ENCODE measurements around the gene OGA. TPM values are rescaled to one million over a fixed set of nuclear protein-coding genes. Genes with fewer than 3 reads are reported as not detected.

OGA gene
- total and polyA plus RNA-seq, 2 of the 8 experiments (the other 6 are each of a cell fraction or from before 2014, with no cell fraction given), result 31.2 to 107 TPM

GRCh38 chr10:101848408-101848807, 30.2 kb upstream of the OGA start (continued):
- TF ChIP-seq SRF (IDR thresholded peaks at IDR 0.05; ENCODE audit: low read depth, low read length) (no peak), BCL11A (IDR thresholded peaks at IDR 0.05; ENCODE audit: low read depth in 2 of 2, low read length in 2 of 2) (no peak), PHF8 (conservative IDR thresholded peaks at IDR 0.05; ENCODE audit: low read depth, low read length) (no peak), SUZ12 (IDR thresholded peaks at IDR 0.05; ENCODE audit: low read length) (no peak), RFX5 (IDR thresholded peaks at IDR 0.05; ENCODE audit: borderline replicate concordance, low read depth, low read length) (no peak), RAD21 (IDR thresholded peaks at IDR 0.05 in 1 of 2, conservative IDR thresholded peaks at IDR 0.05 in 1 of 2; ENCODE audit: low read depth in 2 of 2, low read length in 2 of 2) (no peak), KDM1A (IDR thresholded peaks at IDR 0.05; ENCODE audit: borderline replicate concordance, low read length) (no peak), ZNF274 (IDR thresholded peaks at IDR 0.05; ENCODE audit: borderline replicate concordance, extremely low read depth, low read length) (no peak)

Measured in H1 (cell line).